Measurements from ENCODE around the gene SLC49A4.
"Not testable (repeated sequence)": the region's sequence is repeated elsewhere in the genome, so short reads cannot be mapped to it uniquely, and the experiment has no call there.

SLC49A4 gene

DNA sequence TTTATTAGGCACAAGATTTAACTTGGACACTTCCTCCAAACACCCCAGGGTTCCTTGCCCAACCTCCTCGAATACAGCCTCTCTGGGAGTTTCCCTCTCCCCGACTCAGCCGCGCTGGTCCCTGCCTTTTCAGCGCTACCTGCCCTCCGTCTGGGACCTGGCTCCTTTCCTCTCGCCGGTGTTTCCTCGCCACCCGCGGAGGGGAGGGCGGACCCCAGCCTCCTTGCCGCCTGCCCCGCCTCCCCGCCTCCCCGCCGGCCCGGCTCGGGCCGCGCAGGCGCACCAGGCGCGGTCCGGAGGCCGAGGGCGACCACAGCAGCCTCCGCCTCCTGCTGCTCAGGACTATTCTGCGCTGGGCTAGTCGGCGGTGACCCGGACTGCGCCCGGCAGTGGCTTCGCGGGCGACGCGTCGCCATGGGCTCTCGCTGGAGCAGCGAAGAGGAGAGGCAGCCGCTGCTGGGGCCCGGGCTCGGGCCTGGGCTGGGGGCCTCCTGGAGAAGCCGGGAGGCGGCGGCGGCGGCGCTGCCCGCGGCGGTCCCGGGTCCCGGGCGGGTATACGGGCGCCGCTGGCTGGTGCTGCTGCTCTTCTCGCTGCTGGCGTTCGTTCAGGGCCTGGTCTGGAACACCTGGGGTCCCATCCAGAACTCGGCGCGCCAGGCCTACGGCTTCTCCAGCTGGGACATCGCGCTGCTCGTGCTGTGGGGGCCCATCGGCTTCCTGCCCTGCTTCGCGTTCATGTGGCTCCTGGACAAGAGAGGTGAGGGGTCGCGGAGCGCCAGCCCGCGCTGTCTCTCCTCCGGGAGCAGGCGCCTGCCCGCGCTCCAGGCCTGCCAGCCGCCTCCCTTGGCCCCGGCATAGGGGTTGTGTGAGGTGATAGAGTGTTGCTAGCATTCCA lies at the start of gene SLC49A4:
Gene SLC49A4, plus strand, starts transcription at position 291 of the 895 bp plus-strand sequence. Its CDS starts 124 bp downstream, at position 415.
- DNase-seq (ENCODE audit: low read depth, low spot score): no peak
- H3K27ac ChIP-seq: peak within 1 kb of the TSS; percentile 93

DNA sequence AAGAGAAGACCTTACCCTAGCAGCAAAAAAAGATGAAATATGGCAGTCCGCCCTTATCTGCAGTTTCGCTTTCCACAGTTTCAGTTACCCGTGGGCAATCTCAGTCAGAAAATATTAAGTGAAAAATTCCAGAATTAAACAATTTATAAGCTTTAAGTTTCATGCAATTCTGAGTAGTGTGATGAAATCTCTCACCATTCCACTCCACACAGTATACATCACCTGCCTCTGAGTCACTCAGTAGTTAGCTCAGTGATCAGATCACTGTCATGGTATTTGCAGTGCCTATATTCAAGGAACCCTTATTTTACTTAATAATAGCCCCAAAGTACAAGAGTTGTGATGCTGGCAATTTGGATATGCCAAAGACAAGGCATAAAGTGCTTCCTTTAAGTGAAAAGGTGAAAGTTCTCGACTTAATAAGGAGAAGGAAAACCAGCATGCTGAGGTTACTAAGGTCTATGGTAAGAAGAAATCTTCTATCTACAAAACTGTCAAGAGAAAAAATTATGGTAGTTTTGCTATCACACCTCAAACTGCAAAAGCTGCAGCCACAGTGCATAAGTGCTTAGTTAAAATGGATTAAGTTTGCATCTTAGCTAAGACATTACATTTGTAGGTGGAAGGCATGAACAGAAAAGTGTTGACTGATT lies 49.4 kb upstream of the SLC49A4 start:
- H3K27ac ChIP-seq: peak overlapping the region; percentile 67
- peak; percentile 26 for DNase-seq (ENCODE audit: low read depth, low spot score)

- not testable (repeated sequence) for H3K27ac ChIP-seq; DNase-seq (ENCODE audit: low read depth, low spot score)
Measured at GRCh38 chr3:122747295-122747694, 47.6 kb upstream of the SLC49A4 start.

GRCh38 chr3:122748347-122748746 lies 46.5 kb upstream of the SLC49A4 start:
- no peak for DNase-seq (ENCODE audit: low read depth, low spot score)

GRCh38 chr3:122754929-122755328 lies 39.9 kb upstream of the SLC49A4 start:
- H3K27ac ChIP-seq: no peak overlapping the region
- peak; percentile 29 for DNase-seq (ENCODE audit: low read depth, low spot score)

More at GRCh38 chr3:122748347-122748746, 46.5 kb upstream of the SLC49A4 start:
- H3K27ac ChIP-seq: no peak overlapping the region

GRCh38 chr3:122755491-122755890 lies 39.4 kb upstream of the SLC49A4 start:
- DNase-seq (ENCODE audit: low read depth, low spot score): no peak
- H3K27ac ChIP-seq: no peak overlapping the region

DNA sequence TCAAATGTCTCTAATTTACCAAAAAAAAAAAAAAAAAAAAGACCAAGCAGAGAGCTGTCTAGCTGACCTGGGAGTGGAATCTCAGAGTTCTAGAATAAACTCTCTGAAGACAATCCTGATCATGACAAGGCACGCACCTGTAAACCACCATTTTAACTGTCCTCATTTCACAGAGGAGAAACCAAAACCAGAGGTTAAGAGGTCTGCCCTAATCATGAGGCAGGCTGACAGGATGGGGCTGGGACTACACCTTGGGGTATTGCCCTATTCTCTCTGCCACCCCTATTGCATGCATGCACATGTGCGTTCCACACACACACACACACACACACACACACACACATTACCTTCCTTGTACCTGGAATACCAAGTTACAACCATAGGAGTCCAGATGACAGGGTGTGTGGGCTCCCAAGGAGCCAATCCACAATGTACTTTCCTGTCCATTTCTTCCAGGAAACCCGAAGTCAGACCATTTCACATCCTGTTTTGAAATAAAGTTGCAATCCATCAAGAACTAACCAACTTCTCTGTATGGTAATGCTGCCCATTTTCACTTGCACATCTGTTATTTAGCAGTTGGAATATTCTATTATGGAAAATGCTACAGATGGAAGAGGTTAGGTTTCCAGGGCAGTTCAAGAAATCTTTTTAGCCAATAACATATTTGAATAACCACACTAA lies 35.9 kb upstream of the SLC49A4 start:
- DNase-seq (ENCODE audit: low read depth, low spot score): no peak
- no peak overlapping the region for H3K27ac ChIP-seq

DNA sequence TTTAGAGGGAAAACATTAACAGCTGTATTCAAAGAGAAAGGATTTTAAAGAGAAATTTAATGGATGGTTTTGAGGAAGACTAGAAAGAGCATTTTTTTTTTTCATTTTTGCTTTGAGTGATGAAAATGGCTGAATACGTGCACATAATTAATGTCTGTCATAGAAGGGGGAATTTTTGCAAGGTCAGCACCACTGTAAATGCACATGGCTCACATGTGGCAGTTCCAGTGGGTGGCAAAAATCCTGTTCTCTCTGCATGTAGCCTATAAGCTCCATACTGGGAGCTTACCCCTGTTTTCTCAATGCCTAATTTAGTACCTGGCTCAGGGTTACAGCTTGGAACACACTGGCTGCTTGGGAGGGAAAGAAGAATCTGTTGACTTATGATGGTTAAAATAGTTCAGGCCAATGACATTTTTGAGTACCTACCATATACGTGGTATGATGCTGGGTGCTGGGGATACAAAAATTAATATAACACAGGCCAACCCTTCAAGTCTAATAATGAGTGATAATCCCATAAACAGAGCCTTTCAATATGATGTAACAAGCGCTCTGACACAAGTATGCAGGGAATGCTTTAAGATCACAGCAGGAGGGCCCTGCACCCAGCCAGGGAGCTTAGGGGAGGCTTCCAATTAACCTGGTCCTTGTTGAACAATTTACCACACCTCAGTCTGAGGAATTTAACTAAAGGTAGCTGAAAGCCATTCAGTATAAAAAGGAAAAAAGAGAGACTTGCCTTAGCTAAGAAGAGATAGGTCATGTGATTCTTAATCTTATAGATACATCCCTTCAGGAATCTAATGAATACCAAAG lies 34.2 kb upstream of the SLC49A4 start:
- DNase-seq (ENCODE audit: low read depth, low spot score): no peak
- H3K27ac ChIP-seq: no peak overlapping the region

DNA sequence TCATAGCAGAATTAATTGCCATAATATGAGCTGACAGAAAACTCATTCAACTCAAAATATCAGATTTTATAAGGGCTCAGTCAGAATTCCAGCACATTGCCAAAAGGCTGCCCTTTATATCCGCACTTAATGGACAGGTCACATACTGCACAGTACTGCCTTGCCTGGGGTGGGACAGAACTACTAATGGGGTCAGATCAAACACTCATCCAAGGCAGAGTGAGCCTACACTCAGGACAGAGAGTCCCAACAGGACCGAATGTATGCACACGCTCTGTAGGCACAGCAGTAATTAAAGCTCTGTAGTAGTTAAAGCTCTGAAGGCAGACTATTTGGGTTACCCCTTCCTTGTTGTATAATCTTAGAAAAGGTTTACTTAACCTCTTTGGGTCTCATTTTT lies 28.4 kb upstream of the SLC49A4 start:
- no peak overlapping the region for H3K27ac ChIP-seq
- no peak for DNase-seq (ENCODE audit: low read depth, low spot score)

DNA sequence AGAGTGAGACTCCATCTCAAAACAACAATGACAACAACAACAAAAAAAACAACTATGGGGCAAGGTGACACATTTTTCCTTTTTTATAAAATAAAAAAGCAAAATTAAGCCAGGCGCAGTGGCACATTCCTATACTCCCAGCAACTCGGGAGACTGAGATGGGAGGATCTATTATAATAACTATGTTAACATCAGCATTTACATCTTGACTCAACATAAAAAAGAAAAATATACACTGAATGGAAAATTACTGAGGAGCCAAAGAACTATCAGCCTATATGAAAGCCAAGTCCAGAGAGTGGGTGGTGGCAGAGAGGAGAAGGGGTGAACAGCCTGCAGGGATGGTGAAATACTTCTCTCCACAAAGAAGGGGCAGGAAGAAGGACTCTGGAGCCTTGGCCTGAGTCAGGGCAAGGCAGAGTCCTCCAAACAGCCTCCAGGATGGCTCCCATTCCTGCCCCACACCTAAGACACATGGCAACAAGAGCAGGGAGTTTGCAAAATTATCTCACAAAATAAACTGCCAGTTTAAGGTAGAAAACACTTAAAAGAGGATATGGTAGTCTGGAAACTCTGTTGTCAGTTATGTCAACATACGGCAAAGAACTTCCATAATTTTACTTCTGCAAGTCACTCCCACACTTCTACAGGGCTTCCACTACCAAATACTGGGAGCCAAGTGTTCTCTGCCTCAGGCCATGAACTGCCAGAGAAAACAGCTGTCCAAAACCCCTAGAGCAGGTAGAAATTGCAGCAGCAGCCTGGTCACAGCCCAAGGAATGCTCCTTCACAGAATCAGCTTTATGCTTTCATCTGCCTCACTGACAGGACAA lies 27.1 kb upstream of the SLC49A4 start:
- H3K27ac ChIP-seq: no peak overlapping the region
- DNase-seq (ENCODE audit: low read depth, low spot score): no peak

DNA sequence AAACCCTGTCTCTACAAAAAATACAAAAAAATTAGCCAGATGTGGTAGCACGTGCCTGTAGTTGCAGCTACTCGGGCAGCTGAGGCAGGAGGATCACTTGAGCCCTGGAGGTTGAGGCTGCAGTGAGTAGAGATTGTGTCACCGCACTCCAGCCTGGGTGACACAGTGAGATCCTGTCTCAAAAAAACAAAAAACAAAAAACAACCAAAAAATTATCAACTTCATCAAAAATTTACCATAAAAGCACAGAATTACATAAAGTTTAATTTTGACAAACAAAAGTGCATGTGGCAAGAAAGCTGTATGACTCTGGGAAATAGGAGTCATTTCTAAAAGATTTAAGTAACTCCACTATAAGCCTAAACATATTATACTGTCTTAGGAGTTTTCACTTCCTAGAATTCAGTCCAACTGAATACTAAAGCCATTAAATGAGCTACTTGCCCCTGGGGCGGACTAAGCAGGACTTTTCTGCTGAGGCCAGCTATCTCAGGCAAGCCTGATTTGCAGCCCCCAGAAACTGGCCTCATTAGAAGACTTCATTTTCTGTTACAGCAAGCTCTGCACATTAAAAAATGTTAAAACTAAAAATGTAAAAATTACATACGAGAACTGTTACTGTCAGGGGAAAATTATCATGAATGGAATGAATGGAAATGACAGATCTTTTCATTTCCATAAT lies 24.2 kb upstream of the SLC49A4 start:
- no peak for DNase-seq (ENCODE audit: low read depth, low spot score)

GRCh38 chr3:122772827-122773226 lies 22.0 kb upstream of the SLC49A4 start:
- DNase-seq (ENCODE audit: low read depth, low spot score): no peak
- H3K27ac ChIP-seq: no peak overlapping the region

More for the DNA sequence above, 24.2 kb upstream of the SLC49A4 start:
- H3K27ac ChIP-seq: no peak overlapping the region

DNA sequence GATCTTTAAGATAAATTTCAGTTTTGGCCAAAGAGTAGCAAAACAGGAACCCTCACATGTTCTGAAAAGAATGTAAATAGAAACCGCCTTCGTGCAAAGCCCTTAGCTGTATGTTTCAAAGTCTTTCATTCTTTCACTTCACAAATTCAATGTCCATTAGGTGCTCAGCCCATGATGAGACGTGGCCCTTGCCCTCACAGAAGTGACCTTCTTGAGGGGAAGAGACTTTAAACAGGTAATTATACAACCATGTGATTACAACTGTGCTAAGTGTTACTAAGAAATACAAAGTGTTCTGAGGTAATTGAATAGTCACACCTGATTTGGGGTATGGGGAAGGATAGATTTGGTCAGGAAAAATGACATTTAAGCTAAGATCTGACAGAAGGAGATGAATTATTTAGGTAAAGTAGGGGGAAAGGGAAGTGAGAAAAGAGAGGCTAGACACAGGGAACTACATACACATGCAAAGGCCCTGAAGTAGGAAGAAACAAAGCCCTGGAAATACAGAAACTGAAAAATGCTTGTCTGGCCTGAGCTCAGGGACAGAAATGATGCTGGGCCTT lies 20.8 kb upstream of the SLC49A4 start:
- DNase-seq (ENCODE audit: low read depth, low spot score): no peak
- no peak overlapping the region for H3K27ac ChIP-seq

DNA sequence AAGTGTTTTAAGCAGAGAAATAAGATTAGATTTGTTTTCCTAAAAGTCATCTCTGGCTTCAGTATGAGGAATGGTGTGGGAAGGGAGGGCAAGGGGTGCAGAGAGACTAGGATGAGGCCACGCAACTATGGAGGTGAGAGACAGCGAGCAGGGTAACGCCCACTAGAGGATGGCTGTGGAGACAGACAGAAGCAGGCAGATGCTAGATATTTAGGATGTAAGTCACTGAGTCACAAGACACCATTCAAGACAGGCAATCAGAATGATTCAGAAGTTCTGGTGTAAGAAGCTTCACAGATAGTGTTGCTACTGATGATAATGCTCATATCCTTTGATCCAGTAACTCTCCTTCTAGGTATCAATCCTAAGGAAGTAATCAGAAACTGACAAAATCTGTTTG lies 20.3 kb upstream of the SLC49A4 start:
- peak overlapping the region; percentile 5 for H3K27ac ChIP-seq
- no peak for DNase-seq (ENCODE audit: low read depth, low spot score)

- no peak for DNase-seq (ENCODE audit: low read depth, low spot score)
- no peak overlapping the region for H3K27ac ChIP-seq
Measured at GRCh38 chr3:122776675-122777468, 18.0 kb upstream of the SLC49A4 start.

DNA sequence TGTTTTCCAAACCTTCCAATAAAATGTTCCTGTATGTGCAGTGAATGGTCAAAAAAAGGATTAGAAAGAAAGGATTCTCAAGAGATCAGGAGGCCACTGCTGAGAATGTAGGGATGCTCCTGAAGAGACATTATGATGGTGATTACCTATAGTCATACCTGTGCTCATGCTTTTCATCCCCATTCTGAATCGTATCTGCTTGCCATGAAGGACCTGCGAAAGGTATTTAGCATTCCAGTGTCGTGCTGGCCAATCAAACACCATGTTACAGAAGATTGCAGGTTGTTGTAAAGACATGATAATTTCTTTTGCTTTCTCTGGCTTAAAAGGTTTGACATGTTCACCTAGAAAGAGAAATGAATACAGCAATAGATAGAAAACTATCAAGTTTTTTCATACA lies 17.3 kb upstream of the SLC49A4 start:
- H3K27ac ChIP-seq: no peak overlapping the region
- DNase-seq (ENCODE audit: low read depth, low spot score): no peak

- H3K27ac ChIP-seq: no peak overlapping the region
- DNase-seq (ENCODE audit: low read depth, low spot score): no peak
Measured at GRCh38 chr3:122782804-122783203, 12.1 kb upstream of the SLC49A4 start.

DNA sequence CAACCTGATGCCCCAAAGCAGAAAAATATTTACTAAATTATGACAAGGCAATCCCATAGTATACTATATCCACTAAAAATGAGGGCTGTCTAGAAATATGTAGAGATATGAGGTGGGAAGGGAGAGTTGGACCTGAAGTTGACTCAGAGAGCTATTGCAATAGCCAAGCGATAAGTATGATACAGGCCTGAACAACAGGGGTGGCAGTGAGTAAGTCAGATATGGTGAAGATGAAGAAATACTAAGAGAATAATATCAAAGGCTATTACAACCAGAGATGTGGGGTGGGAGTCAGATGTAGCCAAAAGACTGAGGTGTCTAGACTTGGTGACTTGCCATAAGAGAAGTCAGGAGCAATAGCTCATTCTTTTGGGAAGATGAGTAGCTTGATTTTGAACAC lies 10.4 kb upstream of the SLC49A4 start:
- H3K27ac ChIP-seq: peak overlapping the region; percentile 53
- DNase-seq (ENCODE audit: low read depth, low spot score): peak; percentile 55
